Fibroblast of skin of left quadriceps (primary cell): Measurements from ENCODE around the gene KPNA3.
"Not testable (repeated sequence)": the region's sequence is repeated elsewhere in the genome, so short reads cannot be mapped to it uniquely, and the experiment has no call there.

Source experiments
- DNase-seq, 2 experiments: peaks; one replicate each; pipeline ENCODE4 v3.0.0-alpha.2; 2013; ENCODE audit warnings: low read depth in 2 of 2

KPNA3 gene

DNA sequence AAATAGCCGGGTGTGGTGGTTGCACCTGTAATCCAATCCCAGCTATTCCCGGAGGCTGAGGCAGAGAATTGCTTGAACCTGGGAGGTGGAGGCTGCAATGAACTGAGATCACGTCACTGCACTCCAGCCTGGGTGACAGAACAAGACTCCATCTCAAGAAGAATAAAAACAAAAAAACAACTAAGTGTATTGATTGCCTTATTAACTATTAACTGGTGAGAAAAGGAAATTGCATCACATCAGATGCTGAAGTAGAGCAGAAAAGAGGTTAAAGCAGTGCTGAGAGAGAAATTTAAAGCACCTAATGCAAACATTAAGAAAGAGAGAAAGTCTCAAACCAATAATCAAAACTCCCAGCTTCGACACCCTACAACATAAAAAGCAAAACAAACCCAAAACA is 38.3 kb downstream of the KPNA3 start:
- DNase-seq = no peak

DNA sequence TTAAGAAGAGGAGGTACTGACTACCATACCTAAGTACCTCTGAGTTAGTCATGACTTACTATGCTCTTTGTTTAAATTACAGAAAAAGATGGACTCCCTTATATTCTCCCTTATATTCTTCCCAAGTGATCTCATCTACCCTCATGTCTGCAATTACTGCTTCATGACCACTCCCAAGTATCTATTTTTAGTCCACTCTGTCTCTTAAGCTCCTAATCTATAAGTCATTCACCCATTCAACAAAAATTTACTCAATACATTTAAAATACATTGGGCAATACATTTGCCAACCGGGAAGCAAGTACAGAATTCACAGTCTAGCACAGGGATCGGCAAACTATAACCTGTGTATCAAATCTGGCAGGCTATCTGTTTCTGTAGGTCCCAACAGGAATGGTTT is 42.6 kb downstream of the KPNA3 start:
- DNase-seq = peak in 1 of 2 experiments; percentile 1

DNA sequence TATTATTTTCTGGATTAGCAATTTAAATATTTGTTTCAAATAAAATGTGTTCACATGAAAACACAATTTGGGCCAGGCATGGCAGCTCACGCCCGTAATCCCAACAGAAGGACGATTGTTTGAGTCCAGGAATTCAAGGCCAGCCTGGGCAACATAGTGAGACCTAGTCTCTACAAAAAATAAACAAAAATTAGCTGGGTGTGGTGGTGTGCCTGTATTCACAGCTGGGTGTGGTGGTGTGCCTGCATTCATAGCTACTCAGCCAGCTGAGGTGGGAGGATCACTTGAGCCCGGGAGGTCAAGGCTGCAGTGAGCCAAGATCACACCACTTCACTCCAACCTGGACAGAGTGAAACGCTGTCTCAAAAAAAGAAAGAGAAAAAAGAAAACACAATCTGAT is 46.4 kb downstream of the KPNA3 start:
- DNase-seq = no peak

DNA sequence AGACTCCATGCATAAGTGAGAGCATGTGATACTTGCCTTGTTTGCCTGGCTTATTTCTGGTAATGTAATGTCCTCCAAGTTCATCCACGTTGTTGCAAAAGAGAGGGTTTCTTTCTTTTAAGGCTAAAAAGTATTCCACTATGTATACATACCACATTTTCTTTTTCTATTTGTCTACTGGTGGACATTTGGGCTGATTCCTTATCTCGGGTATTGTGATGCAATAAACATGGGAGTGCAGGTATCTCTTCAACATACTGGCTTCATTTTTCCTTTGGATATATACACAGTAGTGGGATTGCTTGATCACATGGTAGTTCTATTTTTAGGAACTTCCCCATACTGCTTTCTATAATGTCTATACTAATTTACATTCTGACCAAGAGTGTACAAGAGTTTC is 51.6 kb downstream of the KPNA3 start:
- no peak for DNase-seq

DNA sequence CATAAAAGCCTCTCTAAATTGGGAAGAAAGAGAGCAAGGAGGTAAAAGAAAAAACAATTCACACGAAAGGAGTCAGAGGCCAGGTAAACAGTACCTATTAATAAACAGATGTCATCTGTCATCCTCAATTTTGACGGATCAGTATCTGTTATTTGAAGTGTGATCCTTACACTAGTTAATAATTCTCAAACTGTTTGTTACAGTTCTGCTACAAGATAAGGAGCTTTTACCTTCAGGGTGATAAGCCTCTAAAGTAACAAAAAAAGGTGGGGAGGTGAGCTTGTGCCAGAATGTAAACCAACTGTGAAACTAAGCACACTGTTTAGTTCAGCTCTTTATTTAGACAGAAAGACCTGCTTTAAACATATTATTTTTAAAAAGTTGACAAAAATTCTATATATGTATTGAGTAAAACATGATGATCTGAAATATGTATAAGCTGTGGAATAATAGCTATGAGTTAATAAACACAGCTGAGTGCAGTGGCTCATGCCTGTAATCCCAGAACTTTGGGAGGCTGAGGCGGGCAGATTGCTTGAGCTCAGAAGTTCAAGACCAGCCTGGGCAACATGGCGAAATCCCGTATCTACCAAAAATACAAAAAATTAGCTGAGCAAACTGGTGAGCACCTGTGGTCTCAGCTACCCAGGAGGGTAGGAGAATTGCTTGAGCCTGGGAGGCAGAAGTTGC is 52.8 kb downstream of the KPNA3 start:
- DNase-seq = no peak

DNA sequence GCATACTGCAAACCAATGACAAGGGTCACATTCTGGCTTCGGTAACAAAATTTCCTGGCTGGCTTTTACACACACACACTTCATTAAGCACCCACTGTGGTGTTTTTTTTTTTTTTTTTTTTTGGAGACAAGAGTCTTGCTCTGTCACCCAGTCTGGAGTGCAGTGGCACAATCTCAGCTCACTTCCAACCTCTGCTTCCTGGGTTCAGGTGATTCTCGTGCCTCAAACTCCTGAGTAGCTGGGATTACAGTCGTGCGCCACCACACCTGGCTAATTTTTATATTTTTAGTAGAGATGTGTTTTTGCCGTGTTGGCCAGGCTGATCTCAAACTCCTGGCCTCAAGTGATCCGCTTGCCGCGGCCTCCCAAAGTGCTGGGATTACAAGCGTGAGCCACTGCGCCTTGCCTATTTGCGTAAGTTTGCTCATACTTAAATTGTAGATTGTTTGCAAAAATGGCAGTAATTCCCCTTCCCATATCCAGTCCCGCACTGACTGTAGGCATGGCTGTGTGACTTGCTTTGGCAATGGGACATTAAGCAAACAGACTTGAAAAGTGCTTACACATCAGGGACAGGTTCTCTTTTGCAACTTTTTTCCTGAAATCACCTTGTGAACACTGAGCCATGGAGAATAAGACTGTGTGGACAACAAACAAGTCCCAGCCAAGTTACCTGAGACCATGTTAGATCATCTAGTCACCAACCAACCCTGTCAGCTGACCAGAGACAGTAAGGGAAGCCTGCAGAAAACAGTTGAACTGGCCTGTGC is 59.1 kb downstream of the KPNA3 start:
- no peak for DNase-seq

DNA sequence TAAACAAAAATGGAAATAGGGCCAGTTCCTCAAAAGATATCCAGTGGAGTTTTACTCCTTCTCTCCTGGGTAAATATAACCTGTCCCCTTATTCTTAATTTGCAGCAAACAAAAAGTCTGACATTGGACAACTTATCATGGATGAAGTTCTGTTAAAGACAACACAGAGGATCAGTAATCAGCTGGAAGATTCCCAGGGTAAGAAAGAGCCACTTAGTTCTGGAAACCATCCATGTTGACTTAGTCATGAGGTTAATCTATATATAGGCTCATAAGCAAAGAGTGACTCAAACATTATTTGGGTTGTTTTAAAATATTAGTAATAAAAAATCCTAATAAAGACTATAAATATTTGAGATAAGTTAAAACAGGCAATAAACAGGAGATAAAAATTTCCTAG is 60.7 kb downstream of the KPNA3 start:
- DNase-seq = peak; percentile 40 to 57

DNA sequence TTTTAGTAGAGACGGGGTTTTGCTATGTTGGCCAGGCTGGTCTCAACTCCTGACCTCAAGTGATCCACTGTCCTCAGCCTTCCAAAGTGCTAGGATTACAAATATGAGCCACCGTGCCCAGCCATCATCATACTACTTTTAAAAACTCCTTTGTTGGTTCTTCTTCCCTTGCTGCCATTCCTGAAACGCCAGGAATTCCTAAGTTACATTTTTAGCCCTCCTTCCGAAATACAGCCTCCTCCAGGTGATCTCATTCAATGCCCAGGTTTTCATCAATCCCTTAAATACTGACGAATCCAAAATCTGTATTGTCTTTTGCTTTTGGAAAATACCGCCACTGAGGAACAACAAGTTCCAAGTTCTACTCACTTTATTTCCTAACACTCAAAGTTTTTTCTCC is 75.9 kb downstream of the KPNA3 start:
- DNase-seq = no peak

DNA sequence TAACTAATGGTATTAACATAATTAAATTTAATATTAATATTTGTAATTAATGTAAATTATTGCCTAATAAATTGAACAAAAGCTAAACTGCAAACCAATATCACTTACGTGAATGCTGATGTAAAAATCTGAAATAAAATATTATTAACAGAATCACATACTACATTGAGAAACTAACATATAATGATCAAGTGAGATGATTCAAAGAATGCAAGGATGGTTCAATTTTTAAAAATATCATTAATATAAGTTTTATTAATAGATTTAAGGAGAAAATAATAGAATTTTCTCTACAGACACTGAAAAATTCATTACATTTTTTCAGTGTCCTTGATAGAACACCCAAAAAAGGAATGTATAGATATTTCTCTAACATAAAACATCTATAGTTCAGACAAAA is 77.7 kb downstream of the KPNA3 start:
- DNase-seq = no peak

DNA sequence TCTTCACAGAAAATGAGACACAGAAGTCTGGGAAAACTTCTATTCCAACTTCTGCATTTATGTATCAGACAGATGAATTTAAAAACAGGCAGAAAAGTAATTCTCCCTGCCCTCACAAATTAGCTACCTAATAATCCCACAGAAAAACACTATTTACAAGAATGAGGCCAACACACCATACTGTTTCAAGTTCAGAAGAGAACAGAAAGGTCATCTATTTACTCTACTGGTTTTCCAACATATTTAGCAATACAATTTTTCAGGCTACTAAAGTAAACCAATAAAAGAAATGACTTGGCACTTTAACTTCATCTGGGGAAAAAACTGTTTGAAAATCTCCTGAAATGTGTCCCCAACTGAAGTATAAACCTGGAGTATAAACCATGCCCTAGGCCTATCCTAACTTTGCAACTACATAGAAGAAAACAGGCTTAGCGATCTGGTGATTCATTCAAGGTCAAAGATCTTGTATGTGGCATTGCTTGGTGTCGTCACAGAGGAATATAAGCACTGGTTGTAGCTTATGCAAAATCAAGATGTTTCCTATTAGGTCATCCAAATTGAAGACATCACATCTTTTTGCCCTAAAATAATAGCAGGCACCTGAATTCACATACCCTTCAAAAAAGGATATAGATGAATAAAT is 81.1 kb downstream of the KPNA3 start:
- DNase-seq = no peak

DNA sequence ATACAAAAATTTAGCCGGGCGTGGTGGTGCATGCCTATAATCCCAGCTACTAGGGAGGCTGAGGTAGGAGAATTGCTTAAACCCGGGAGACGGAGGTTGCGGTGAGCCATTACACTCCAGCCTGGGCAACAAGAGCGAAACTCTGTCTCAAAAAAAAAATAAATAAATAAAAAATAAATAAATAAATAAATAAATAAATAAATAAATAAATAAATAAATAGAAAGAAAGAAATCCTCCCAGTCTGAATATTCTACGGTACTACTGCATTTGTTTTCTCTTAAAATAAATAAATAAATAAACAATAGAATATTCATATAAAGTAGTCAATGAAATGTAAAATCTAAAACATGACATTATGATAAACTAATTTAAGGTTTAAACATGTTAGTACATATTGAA is 88.2 kb downstream of the KPNA3 start:
- DNase-seq = not testable (repeated sequence)

DNA sequence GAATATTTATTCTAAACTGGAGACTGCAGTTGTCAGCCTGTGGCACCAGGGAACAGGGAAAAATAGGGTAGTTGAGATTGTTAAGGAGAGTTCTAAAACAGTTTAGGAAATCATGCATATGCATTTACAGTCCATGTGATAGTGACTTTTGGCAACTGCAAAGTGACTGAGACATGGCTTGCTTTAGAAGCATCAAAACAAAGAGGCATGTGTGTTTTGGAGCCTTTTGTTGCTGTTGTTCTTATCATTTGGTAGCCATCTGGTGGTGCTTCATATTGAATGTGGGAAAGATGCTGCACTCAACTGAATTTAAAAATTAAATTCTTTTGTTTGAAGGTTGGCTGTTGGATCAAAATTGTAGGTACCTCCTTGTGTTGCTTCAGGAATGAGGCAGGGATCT is 91.0 kb downstream of the KPNA3 start:
- no peak for DNase-seq

DNA sequence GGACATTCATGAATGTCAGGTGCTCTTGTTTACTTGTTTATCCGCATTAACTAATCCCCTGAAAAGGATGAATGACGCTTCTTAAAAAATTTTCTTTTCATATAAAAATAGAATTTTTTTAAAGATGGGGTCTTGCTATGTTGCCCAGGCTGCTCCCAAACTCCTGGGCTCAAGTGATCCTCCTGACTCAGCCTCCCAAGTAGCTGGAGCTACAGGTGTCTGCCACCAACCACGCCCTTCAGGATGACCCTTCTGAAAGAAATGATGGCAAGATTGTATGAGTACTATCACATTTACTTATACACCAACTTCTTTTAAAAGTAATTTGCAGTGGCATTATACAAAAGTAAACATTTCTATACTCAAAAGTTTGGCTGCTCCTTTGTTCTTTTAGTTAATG is 95.0 kb downstream of the KPNA3 start:
- no peak for DNase-seq

DNA sequence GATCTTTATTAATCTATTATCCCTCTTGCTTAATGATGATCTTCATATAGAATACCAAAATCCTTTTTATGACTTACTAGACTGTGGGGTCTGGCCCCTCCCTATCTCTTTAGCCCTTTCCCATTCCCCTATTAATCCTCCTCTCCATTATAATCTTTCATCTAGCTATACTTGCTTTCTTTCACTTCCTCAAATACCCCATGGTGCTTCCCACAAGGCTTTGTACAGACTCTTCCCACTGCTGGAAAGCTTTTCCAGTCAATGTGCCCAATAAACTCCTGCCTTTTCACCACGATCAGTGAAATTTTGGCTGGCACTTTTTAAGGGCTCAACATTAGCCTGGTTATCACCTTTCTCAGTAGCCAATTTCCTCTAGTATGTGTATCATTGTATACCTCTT is 98.0 kb downstream of the KPNA3 start:
- DNase-seq = no peak

DNA sequence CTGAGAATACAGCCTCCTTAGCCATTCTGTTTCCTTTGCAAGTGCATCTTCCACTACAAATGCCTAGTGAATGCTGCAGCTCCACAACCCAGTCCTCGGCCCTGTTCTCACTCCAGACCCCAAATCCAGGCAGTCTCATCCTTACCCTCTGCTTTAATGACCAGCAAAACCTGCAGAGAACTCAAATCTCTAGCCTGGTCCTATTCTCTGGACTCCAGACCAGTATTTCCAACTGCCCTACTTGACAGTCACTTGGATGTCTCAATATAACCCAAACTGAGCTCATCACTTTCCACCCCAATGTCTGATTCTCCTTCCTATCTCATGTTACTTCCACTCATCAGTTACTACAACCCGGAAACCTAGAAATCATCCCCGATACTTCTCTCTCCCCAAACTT is 98.6 kb downstream of the KPNA3 start:
- no peak for DNase-seq

DNA sequence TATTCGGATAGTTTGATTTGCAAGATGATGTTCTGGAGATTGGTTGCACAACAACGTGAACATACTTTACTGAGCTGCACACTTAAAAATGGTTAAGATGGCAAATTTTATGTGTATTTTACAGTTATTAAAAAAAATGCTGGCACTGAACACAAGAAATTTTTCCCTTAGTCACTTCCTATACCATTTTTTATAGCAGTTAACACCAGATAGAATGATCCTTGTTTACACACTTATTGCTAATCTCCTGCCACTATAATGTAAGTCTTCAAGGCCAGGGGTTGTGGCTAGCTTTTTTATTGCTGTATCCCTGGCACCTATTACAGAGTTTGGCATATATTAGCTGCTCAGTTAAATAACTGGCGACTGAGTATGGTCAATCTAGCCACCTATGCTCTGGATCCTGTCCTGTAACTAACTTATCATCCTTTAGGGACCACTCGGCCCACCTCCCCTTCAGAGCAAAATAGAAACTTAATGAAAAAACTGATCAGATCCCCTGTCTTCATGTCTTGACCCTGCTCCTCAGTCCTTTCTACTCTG is 99.2 kb downstream of the KPNA3 start:
- DNase-seq = peak in 1 of 2 experiments; percentile 48

DNA sequence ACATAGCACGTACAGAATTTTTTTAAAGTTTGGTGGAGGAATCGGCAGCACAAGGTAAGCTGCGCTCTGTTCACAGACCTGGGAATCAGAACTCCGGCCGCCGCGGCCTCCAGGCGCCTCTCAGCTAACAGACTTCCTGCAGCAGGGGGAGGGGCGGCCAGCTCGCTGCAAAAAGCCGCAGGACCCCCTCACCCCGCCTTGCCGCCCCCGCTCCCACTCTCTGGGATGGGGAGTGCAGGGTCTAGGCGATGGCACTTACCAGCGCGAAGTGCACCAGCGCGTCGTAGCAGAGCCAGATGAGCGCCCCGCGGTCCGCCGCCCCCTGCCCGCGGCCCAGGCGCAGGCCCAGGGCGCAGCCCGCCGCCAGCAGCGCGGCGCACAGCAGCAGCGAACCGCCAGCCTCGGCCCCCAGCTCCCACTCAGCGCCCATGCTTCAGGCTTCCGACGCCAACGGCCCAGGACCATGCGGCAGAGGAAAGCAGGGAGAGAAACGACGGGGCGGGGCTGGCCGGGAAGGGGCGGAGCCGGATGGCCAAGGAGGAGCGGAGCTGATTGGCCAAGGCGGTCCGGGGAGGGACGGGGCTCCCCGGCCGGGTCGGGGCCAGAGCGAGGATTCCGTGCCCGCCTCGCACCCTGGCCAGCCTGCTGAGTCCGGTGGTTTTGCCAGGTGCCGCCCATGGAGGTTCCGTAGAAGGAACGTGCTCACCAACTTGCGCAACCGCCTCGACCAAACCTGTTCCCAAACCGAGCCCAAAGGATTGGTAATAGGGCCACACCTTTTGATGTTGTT is 101.3 kb downstream of the KPNA3 start, which contains the start of gene EBPL:
Gene EBPL (minus strand): TSS at position 492 of the 790 bp plus-strand sequence. CDS start 62 bp downstream, at position 430.
- DNase-seq = peak; percentile 80 to 81

DNA sequence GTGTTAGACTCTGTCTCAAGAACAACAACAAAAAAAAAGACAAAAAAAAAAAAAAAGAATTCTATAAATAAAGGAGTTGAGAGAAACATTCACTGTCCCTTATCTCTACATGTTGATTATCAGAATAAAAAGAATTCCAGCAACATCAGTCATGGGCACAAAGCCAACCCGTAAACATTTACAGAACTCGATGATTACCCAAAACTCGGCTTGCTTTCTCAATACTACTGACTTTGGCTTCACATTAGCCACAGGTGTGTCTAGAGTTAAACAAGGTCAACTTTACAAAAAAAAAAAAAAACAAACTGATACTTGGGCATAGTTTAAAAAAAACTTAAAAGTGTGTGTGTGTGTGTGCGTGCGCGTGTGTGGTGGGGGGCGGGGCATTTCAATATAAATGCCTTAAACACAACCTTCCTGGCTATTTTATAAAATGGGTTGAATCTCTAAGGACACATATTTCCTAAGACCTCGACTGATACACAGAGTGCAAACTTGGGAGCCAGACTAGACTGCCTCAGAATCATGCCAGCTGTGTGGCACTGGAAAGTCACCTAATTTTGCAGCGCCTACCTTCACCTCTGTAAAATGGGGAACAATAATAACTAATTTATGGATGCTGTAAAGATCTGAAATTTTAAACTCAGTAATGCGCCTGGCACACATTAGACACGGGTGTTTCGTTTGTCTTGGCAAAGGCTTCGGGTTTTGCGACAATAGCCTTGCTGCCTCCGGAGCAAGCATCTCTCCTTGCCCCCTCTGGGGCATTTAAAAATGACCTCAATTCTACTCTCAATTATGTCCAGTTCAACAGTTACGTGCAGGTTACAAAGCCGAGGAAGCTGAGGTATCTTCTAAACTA is 102.1 kb downstream of the KPNA3 start:
- DNase-seq = no peak

DNA sequence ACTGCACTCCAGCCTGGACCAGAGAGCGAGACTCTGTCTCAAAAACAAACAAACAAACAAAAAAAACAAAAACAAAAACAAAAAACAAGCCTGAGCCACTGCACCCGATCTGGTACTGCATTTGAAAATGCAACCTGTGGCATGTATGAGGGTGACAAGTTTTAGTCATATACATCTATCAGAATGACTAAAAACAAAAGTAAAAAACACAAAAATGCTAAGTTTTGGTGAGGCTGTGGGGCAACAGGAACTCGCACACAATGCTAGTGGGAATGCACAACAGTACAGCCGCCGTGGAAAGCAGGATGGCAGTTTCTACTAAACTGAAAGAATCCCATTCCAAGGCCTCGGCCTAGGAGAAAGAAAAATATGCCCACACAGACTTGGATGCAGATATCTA is 109.0 kb downstream of the KPNA3 start:
- no peak for DNase-seq

DNA sequence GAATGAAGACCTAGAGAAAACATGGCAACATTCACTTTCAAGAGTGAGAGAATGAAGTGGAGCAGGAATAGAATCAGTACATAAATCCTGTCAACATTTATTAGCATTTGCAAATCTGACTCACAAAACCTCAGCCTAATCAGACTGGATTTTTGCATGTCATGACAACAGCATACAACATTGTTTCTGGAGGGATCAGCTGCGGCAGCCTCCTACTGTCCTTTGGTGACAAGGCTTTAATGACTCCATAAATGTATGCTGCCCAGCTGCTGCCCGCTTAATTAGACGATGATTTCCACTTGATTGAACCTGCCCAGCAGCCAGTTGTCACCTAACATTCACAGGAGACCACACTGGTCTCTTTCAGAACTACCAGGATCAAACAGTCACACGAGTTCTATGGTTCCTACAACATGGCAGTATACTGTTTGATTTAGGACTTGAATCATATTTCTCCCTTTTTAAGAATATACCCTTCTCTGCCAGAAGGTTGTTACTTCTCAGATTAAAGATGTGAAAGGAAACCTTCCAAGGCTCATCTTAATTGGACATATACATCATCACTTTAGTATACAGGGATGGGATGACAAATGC is 110.5 kb downstream of the KPNA3 start:
- peak in 1 of 2 experiments; percentile 22 for DNase-seq
